ENCODE data around the gene SIN3B.

Gene SIN3B

GRCh38 chr19:16894080-16894479 lies 64.9 kb downstream of the SIN3B start:
- Histone ChIP-seq H3K9me3 (ENCODE audit: control insufficient read depth, insufficient read depth, low read length) (no peaks in the 10 kb centered on the region), H3K27ac (ENCODE audit: low read depth, low read length) (peak overlapping the region; percentile 97), H3K79me2 (ENCODE audit: control insufficient read depth, low read length) (peaks cover 35% of the 10 kb centered on the region), H3K4me3 (ENCODE audit: low read length) (peak overlapping the region; percentile 94), H4K20me1 (ENCODE audit: control insufficient read depth, insufficient read depth, low read depth, low read length) (no peaks in the 10 kb centered on the region), H3K36me3 (ENCODE audit: control insufficient read depth, low read length) (peaks cover 39% of the 10 kb centered on the region), H3F3A (ENCODE audit: control insufficient read depth, insufficient read depth) (peaks cover 41% of the 10 kb centered on the region), H3K9me2 (replicated peaks; ENCODE audit: control insufficient read depth, low read length) (no peaks in the 10 kb centered on the region), H3K27me3 (ENCODE audit: control insufficient read depth, low read length) (no peaks in the 10 kb centered on the region), H3K4me2 (ENCODE audit: low read length) (peak overlapping the region; percentile 85), H3K4me1 (ENCODE audit: control insufficient read depth, low read length) (peaks cover 94% of the 10 kb centered on the region)
- no peak for TF ChIP-seq CTCF (IDR thresholded peaks at IDR 0.05; ENCODE audit: low read depth, low read length, poor library complexity, severe bottlenecking)
- TF ChIP-seq EZH2phosphoT487 (IDR thresholded peaks at IDR 0.05; ENCODE audit: borderline replicate concordance, low read length), result no peak

- H3F3A ChIP-seq (ENCODE audit: control insufficient read depth, insufficient read depth), result peaks cover 41% of the 10 kb centered on the region
- H4K20me1 ChIP-seq (ENCODE audit: control insufficient read depth, insufficient read depth, low read depth, low read length), result no peaks in the 10 kb centered on the region
- H3K36me3 ChIP-seq (ENCODE audit: control insufficient read depth, low read length), result peaks cover 24% of the 10 kb centered on the region
- peak overlapping the region; percentile 60 for H3K4me2 ChIP-seq (ENCODE audit: low read length)
- H3K79me2 ChIP-seq (ENCODE audit: control insufficient read depth, low read length), result peaks cover 20% of the 10 kb centered on the region
- H3K27me3 ChIP-seq (ENCODE audit: control insufficient read depth, low read length), result no peaks in the 10 kb centered on the region
- H3K4me1 ChIP-seq (ENCODE audit: control insufficient read depth, low read length), result peaks cover 90% of the 10 kb centered on the region
- H3K9me3 ChIP-seq (ENCODE audit: control insufficient read depth, insufficient read depth, low read length), result no peaks in the 10 kb centered on the region
- no peak for TF ChIP-seq EZH2phosphoT487 (IDR thresholded peaks at IDR 0.05; ENCODE audit: borderline replicate concordance, low read length)
- TF ChIP-seq CTCF (IDR thresholded peaks at IDR 0.05; ENCODE audit: low read depth, low read length, poor library complexity, severe bottlenecking), result no peak
- no peaks in the 10 kb centered on the region for H3K9me2 ChIP-seq (replicated peaks; ENCODE audit: control insufficient read depth, low read length)
- peak overlapping the region; percentile 65; the same call in 1 of the 2 replicates for H3K4me3 ChIP-seq (ENCODE audit: low read length)
- no peak overlapping the region for H3K27ac ChIP-seq (ENCODE audit: low read depth, low read length)
Measured at GRCh38 chr19:16895467-16896145, 66.4 kb downstream of the SIN3B start.

- Histone ChIP-seq H3K27me3 (ENCODE audit: control insufficient read depth, low read length) (no peaks in the 10 kb centered on the region), H3K79me2 (ENCODE audit: control insufficient read depth, low read length) (peaks cover 17% of the 10 kb centered on the region), H3K4me3 (ENCODE audit: low read length) (peak overlapping the region; percentile 65), H3K9me2 (replicated peaks; ENCODE audit: control insufficient read depth, low read length) (no peaks in the 10 kb centered on the region), H3K36me3 (ENCODE audit: control insufficient read depth, low read length) (peaks cover 21% of the 10 kb centered on the region), H3K27ac (ENCODE audit: low read depth, low read length) (no peak overlapping the region), H4K20me1 (ENCODE audit: control insufficient read depth, insufficient read depth, low read depth, low read length) (no peaks in the 10 kb centered on the region), H3K4me2 (ENCODE audit: low read length) (peak overlapping the region; percentile 60), H3K4me1 (ENCODE audit: control insufficient read depth, low read length) (peaks cover 82% of the 10 kb centered on the region), H3F3A (ENCODE audit: control insufficient read depth, insufficient read depth) (peaks cover 34% of the 10 kb centered on the region), H3K9me3 (ENCODE audit: control insufficient read depth, insufficient read depth, low read length) (no peaks in the 10 kb centered on the region)
- TF ChIP-seq EZH2phosphoT487 (IDR thresholded peaks at IDR 0.05; ENCODE audit: borderline replicate concordance, low read length) (no peak), CTCF (IDR thresholded peaks at IDR 0.05; ENCODE audit: low read depth, low read length, poor library complexity, severe bottlenecking) (no peak)
Measured at GRCh38 chr19:16896146-16897028, 67.2 kb downstream of the SIN3B start.
